ENCODE data around the gene KDELR1. TPM values are rescaled to one million over a fixed set of nuclear protein-coding genes. Genes with fewer than 3 reads are reported as not detected.

KDELR1 gene
- total RNA-seq, 2 experiments from 2014 or later = 70.3 to 71.3 TPM

- DNase-seq (no peak), ATAC-seq (no peak)
- ChIA-PET POLR2A (no interaction called here), CTCF (interaction anchor here (0.6 to 1.8 kb wide), 3 partner anchors 11 to 802 kb away, joined by 3 to 10 read pairs (median 8); partner anchors contain the start of gene KDELR1)
- Mint-ChIP-seq H3K4me1 (ENCODE audit: low read depth) (peaks cover 34% of the 10 kb centered on the region), H3K4me3 (no peak overlapping the region), H3K27ac (no peak overlapping the region), H3K36me3 (ENCODE audit: low read depth) (no peaks in the 10 kb centered on the region), H3K27me3 (ENCODE audit: low read depth) (peaks cover 31% of the 10 kb centered on the region), H3K9me3 (ENCODE audit: insufficient read depth) (no peaks in the 10 kb centered on the region)
These were observed 22.7 kb upstream of the KDELR1 start for GRCh38 chr19:48413879-48414587.

GRCh38 chr19:48405850-48406249 is 14.5 kb upstream of the KDELR1 start:
- ChIA-PET POLR2A (interaction anchor here (0.5 to 1.2 kb wide), 2 partner anchors 11 to 12 kb away, joined by 3 to 6 read pairs; no protein-coding TSS in a partner anchor), CTCF (interaction anchor here (1.9 kb wide), 1 partner anchor 15 kb away, joined by 14 read pairs; the partner anchor contains the start of gene KDELR1)
- H3K27ac Mint-ChIP-seq = no peak overlapping the region
- H3K9me3 Mint-ChIP-seq (ENCODE audit: insufficient read depth) = no peaks in the 10 kb centered on the region
- DNase-seq (no peak), ATAC-seq (no peak)
- H3K4me3 Mint-ChIP-seq = no peak overlapping the region
- peaks cover 13% of the 10 kb centered on the region for H3K27me3 Mint-ChIP-seq (ENCODE audit: low read depth)
- peaks cover 17% of the 10 kb centered on the region for H3K4me1 Mint-ChIP-seq (ENCODE audit: low read depth)
- no peaks in the 10 kb centered on the region for H3K36me3 Mint-ChIP-seq (ENCODE audit: low read depth)

- ATAC-seq (no peak), DNase-seq (no peak)
- Mint-ChIP-seq H3K9me3 (ENCODE audit: insufficient read depth) (no peaks in the 10 kb centered on the region), H3K36me3 (ENCODE audit: low read depth) (no peaks in the 10 kb centered on the region), H3K4me3 (no peak overlapping the region), H3K4me1 (ENCODE audit: low read depth) (peaks cover 22% of the 10 kb centered on the region), H3K27me3 (ENCODE audit: low read depth) (peaks cover 13% of the 10 kb centered on the region), H3K27ac (no peak overlapping the region)
- ChIA-PET CTCF (interaction anchor here (1.4 to 1.9 kb wide), 2 partner anchors 14 to 90 kb away, joined by 3 to 14 read pairs; partner anchors contain the start of gene KDELR1), POLR2A (interaction anchor here (1.2 kb wide), 1 partner anchor 12 kb away, joined by 6 read pairs; no protein-coding TSS in a partner anchor)
These were observed 13.8 kb upstream of the KDELR1 start for GRCh38 chr19:48405010-48405659.

DNA sequence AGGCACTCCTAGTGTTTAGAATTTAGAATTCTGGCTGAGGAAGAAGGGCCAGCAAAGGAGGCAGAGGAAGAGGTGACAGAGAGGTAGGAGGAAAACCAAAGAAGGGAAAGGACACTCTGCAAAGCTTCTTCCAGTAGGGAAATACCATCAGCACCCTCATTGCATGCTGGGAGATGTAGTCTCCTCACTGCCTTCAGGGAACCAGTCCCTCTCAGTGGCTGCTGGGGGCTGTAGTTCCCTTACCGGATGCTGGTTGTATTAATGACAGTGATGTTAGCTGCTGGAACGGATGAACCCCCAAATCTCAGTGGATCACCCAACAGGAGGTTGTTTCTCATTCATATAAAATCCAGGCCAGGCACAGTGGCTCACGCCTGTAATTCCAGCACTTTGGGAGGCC is 12.3 kb upstream of the KDELR1 start:
- CTCF ChIA-PET = interaction anchor here (1.4 to 4.6 kb wide), 4 partner anchors 11 to 89 kb away, joined by 3 to 39 read pairs (median 9); partner anchors contain the start of genes KDELR1, SYNGR4 and TMEM143
- Mint-ChIP-seq H3K4me1 (ENCODE audit: low read depth) (peaks cover 34% of the 10 kb centered on the region), H3K9me3 (ENCODE audit: insufficient read depth) (no peaks in the 10 kb centered on the region), H3K36me3 (ENCODE audit: low read depth) (no peaks in the 10 kb centered on the region), H3K27me3 (ENCODE audit: low read depth) (peaks cover 12% of the 10 kb centered on the region), H3K4me3 (no peak overlapping the region), H3K27ac (peak overlapping the region; percentile 78)
- POLR2A ChIA-PET = interaction anchor here (1.4 kb wide), 1 partner anchor 82 kb away, joined by 6 read pairs; a partner anchor contains a TSS
- peak; percentile 76 for ATAC-seq
- peak; percentile 83 for DNase-seq

DNA sequence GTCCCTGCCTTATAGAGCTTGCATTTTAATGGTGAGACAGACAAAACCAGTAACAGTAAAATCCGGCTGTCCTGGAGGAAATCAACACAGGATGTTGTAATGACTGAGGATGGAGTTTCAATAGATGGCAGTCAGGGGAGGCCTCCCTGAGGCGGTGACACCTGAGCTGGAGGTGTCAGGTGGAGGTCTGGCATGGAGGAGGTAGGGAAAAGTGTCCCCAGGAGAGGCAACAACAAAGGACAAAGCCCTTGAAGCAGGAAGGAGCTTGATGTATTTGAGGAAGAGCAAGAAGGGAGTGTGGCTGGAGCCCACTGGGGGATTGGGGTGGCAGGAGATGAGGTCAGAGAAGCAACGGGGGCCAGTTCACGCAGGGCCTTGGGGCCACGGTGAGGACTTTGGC is 9.9 kb upstream of the KDELR1 start:
- peaks cover 44% of the 10 kb centered on the region for H3K4me1 Mint-ChIP-seq (ENCODE audit: low read depth)
- H3K36me3 Mint-ChIP-seq (ENCODE audit: low read depth) = no peaks in the 10 kb centered on the region
- H3K27ac Mint-ChIP-seq = no peak overlapping the region
- H3K4me3 Mint-ChIP-seq = no peak overlapping the region
- H3K27me3 Mint-ChIP-seq (ENCODE audit: low read depth) = peaks cover 20% of the 10 kb centered on the region
- ChIA-PET CTCF (interaction anchor here (1.6 to 4.6 kb wide), 2 partner anchors 10 to 67 kb away, joined by 3 to 39 read pairs; partner anchors contain the start of gene KDELR1), POLR2A (no interaction called here)
- DNase-seq (no peak), ATAC-seq (no peak)
- H3K9me3 Mint-ChIP-seq (ENCODE audit: insufficient read depth) = no peaks in the 10 kb centered on the region

- POLR2A ChIA-PET = no interaction called here
- H3K4me3 Mint-ChIP-seq = no peak overlapping the region
- peaks cover 45% of the 10 kb centered on the region for H3K4me1 Mint-ChIP-seq (ENCODE audit: low read depth)
- peaks cover 29% of the 10 kb centered on the region for H3K27me3 Mint-ChIP-seq (ENCODE audit: low read depth)
- no peak for DNase-seq
- H3K27ac Mint-ChIP-seq = no peak overlapping the region
- H3K9me3 Mint-ChIP-seq (ENCODE audit: insufficient read depth) = no peaks in the 10 kb centered on the region
- ATAC-seq = peak; percentile 14
- H3K36me3 Mint-ChIP-seq (ENCODE audit: low read depth) = no peaks in the 10 kb centered on the region
- CTCF ChIA-PET = interaction anchor here (1.6 to 4.6 kb wide), 2 partner anchors 9 to 66 kb away, joined by 3 to 39 read pairs; partner anchors contain the start of gene KDELR1
These were observed 8.8 kb upstream of the KDELR1 start for GRCh38 chr19:48400018-48400742.

DNA sequence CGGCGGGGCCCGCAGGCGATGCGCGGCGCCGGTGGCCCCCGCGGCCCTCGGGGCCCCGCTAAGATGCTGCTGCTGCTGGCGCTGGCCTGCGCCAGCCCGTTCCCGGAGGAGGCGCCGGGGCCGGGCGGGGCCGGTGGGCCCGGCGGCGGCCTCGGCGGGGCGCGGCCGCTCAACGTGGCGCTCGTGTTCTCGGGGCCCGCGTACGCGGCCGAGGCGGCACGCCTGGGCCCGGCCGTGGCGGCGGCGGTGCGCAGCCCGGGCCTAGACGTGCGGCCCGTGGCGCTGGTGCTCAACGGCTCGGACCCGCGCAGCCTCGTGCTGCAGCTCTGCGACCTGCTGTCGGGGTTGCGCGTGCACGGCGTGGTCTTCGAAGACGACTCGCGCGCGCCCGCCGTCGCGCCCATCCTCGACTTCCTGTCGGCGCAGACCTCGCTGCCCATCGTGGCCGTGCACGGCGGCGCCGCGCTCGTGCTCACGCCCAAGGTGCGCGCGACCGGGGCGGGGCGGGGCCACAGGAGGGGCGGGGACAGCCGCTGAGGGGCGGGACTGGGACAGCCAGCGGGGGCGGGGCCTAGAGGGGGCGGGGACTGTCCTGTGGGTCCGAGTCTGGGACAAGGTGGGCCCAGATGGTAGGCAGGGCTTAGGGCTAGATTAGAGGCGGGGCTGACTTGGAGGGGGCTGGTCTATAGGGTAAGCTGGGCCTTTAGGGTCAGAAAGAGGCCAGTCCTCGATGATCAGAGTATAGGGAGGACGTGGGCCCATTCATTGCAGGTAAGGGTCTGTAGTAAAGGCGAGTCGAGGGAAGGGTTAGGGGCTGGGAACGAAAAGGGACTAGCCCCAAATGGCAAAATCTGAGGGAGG is 7.3 kb upstream of the KDELR1 start:
- POLR2A ChIA-PET = no interaction called here
- Mint-ChIP-seq H3K4me3 (peak overlapping the region; percentile 50), H3K27me3 (ENCODE audit: low read depth) (peaks cover 44% of the 10 kb centered on the region), H3K36me3 (ENCODE audit: low read depth) (no peaks in the 10 kb centered on the region), H3K4me1 (ENCODE audit: low read depth) (peaks cover 46% of the 10 kb centered on the region), H3K9me3 (ENCODE audit: insufficient read depth) (no peaks in the 10 kb centered on the region), H3K27ac (peak overlapping the region; percentile 44)
- ATAC-seq (peak; percentile 66), DNase-seq (peak; percentile 91)
- CTCF ChIA-PET = no interaction called here

DNA sequence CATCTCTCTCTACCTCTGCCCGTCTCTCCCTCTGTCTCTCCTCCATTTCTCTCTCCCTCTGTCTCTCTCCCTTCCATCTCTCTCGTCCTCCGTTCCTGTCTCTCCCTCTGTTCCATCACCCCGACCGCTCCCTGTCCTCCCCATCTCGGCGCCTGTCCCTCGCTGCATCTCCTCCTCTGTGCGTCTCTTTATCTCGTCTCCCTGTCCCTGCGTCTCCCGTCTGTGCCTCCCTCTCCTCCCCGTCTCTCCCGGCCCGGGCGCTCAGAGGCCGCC is 6.7 kb upstream of the KDELR1 start:
- Mint-ChIP-seq H3K27me3 (ENCODE audit: low read depth) (peaks cover 48% of the 10 kb centered on the region), H3K36me3 (ENCODE audit: low read depth) (no peaks in the 10 kb centered on the region), H3K4me3 (peak overlapping the region; percentile 84), H3K9me3 (ENCODE audit: insufficient read depth) (no peaks in the 10 kb centered on the region), H3K4me1 (ENCODE audit: low read depth) (peaks cover 41% of the 10 kb centered on the region), H3K27ac (peak overlapping the region; percentile 86)
- no peak for ATAC-seq
- DNase-seq = no peak
- ChIA-PET CTCF (no interaction called here), POLR2A (no interaction called here)

- peaks cover 52% of the 10 kb centered on the region for H3K27me3 Mint-ChIP-seq (ENCODE audit: low read depth)
- ATAC-seq = no peak
- H3K36me3 Mint-ChIP-seq (ENCODE audit: low read depth) = no peaks in the 10 kb centered on the region
- peak overlapping the region; percentile 86 for H3K27ac Mint-ChIP-seq
- H3K4me3 Mint-ChIP-seq = peak overlapping the region; percentile 84
- ChIA-PET POLR2A (no interaction called here), CTCF (no interaction called here)
- no peaks in the 10 kb centered on the region for H3K9me3 Mint-ChIP-seq (ENCODE audit: insufficient read depth)
- DNase-seq = no peak
- peaks cover 43% of the 10 kb centered on the region for H3K4me1 Mint-ChIP-seq (ENCODE audit: low read depth)
These were observed 6.1 kb upstream of the KDELR1 start for GRCh38 chr19:48397263-48398101.

- Mint-ChIP-seq H3K4me3 (no peak overlapping the region), H3K9me3 (ENCODE audit: insufficient read depth) (no peaks in the 10 kb centered on the region), H3K27ac (no peak overlapping the region), H3K27me3 (ENCODE audit: low read depth) (peaks cover 54% of the 10 kb centered on the region), H3K4me1 (ENCODE audit: low read depth) (peaks cover 41% of the 10 kb centered on the region), H3K36me3 (ENCODE audit: low read depth) (no peaks in the 10 kb centered on the region)
- ChIA-PET POLR2A (no interaction called here), CTCF (no interaction called here)
- no peak for DNase-seq
- no peak for ATAC-seq
These were observed 5.4 kb upstream of the KDELR1 start for GRCh38 chr19:48396824-48397176.
